Heart left ventricle (tissue), 16 donors: ENCODE results near the gene PLP2. TPM values are rescaled to one million over a fixed set of nuclear protein-coding genes. Genes with fewer than 3 reads are reported as not detected.

Source experiments
- ATAC-seq, 4 donors: fragments of 200-7000 bp; cut with Tn5 transposase; one replicate each; pipeline ENCODE4 v1.9.1; 2020 to 2022; ENCODE audit warnings: moderate library complexity in 4 of 4, mild to moderate bottlenecking in 3 of 4, moderate number of reproducible peaks in 1 of 4
- DNase-seq, 5 donors: peaks; one replicate each; pipeline ENCODE4 v3.0.0-alpha.2; 2020
- H3K27ac ChIP-seq, 12 donors: fragments of 200-600 bp; sonication (generic) in 4 of 12; one replicate each; pipeline versions ENCODE4 v1.5.0 to v1.8.0; 2016 to 2022; ENCODE audit warnings: mild to moderate bottlenecking in 2 of 12
- H3K27me3 ChIP-seq, 9 donors: fragments of 200-600 bp; sonication (generic) in 2 of 9; one replicate each; pipeline versions ENCODE4 v1.5.1 to v1.8.0; 2016 to 2022; ENCODE audit warnings: mild to moderate bottlenecking in 3 of 9
- H3K36me3 ChIP-seq, 9 donors: fragments of 200-600 bp; sonication (generic) in 2 of 9; one replicate each; pipeline versions ENCODE4 v1.5.0 to v1.8.0; 2018 to 2022; ENCODE audit warnings: mild to moderate bottlenecking in 2 of 9
- H3K4me1 ChIP-seq, 12 donors: fragments of 200-600 bp; sonication (generic) in 4 of 12; one replicate each; pipeline versions ENCODE4 v1.5.0 to v1.8.0; 2016 to 2022; ENCODE audit warnings: mild to moderate bottlenecking in 3 of 12
- H3K4me3 ChIP-seq, 12 donors: fragments of 200-600 bp; sonication (generic) in 4 of 12; one replicate each; pipeline versions ENCODE4 v1.5.0 to v1.8.0; 2017 to 2022; ENCODE audit warnings: mild to moderate bottlenecking in 9 of 12, moderate library complexity in 4 of 12
- H3K9me3 ChIP-seq, 12 donors: fragments of 200-600 bp; sonication (generic) in 4 of 12; one replicate each; pipeline versions ENCODE4 v1.5.0 to v1.8.0; 2016 to 2022; ENCODE audit warnings: mild to moderate bottlenecking in 1 of 12
- CTCF ChIP-seq, 12 donors: fragments of 200-600 bp; sonication (generic) in 4 of 12; IDR thresholded peaks; one replicate each; pipeline versions ENCODE4 v1.5.0 to v1.8.0; 2018 to 2022; ENCODE audit warnings: antibody characterized with exemption in 12 of 12, mild to moderate bottlenecking in 5 of 12
- POLR2A ChIP-seq, 2 donors: fragments of 450-650 bp; IDR thresholded peaks; one replicate each; pipeline ENCODE4 v1.6.1; 2017; ENCODE audit warnings: antibody characterized with exemption in 2 of 2, mild to moderate bottlenecking in 2 of 2, moderate library complexity in 2 of 2
- WGBS, 4 donors: extraction: QIAGEN DNeasy Blood & Tissue Kit in 2 of 4; methylation state at CpG; one replicate each; pipeline versions ENCODE4 v1.1.5 to v1.1.7; 2013 to 2018; 5-methylcytosine and 5-hydroxymethylcytosine counted together
- intact Hi-C, 10 donors: fragments of 100-400 bp; cut with DNase I; formaldehyde crosslinking; loops; one replicate each; pipeline versions ENCODE4 v1.11.1 to v1.14.2; 2022
- polyA plus RNA-seq, 2 donors: library from polyadenylated mRNA; stranded (reverse); fragments of 200-250 nt; gene quantifications; one replicate each; pipeline ENCODE4 v1.2.3, GENCODE V29; 2013
- total RNA-seq, 9 donors: library from RNA; depleted of rRNA in 2 of 9; stranded (reverse); fragments of >200 nt in 2 of 9; fragmentation: NEBNext Ultra II Directional in 3 of 9; extraction: Animal tissue kit (Norgen Biotek cat#: 25700) in 3 of 9; gene quantifications; one replicate each; pipeline versions ENCODE4 v1.1.0 to v1.2.4, GENCODE V29; 2016 to 2023
- donor health status: ischemic (EF 13 %, LVEDD 7.1; RV severe dilation, severe dysfunction).
- donor health status: healthy with polysubstance abuse.
- donor health status: DM: no; HTN: yes; CAD: no.
- donor health status: DM: no; HTN: no; CAD: no.
- donor health status: ischemic (EF 25% LVEDD 6.9; RV normal size, moderate dysfunction).
- donor health status: ischemic (EF 25% LVEDD 5.7; RV mildly dilated, moderate dysfunction).
- donor health status: healthy.
- donor health status: DM: yes; HTN: yes; CAD: no.
- donor health status: ischemic (EF 35%, LVEDD 5.7; RV mildly dilated, moderate dysfunction).
- donor health status: nonischemic (EF 11% LVEDD 7.7; RV severe dilation, severe dysfunction).
- donor health status: DM: yes; HTN: yes; CAD: no.
- donor health status: PGD.
- donor health status: ischemic (EF 29% LVEDD 5.4; RV normal size, mild dysfunction).
- donor health status: nonischemic (EF 23%, LVEDD 6.1; RV moderate dilation, normal function).

PLP2 gene
- total and polyA plus RNA-seq, 11 donors: 22.4 to 373 (median 63.0) TPM

- peak overlapping the region; percentile 57 to 96 (median 72) for H3K4me3 ChIP-seq
- DNase-seq (no peak), ATAC-seq (no peak)
- H3K4me1 ChIP-seq: peaks cover 0 to 10% (median 2%) of the 10 kb centered on the region in 12 donors
- no peaks in the 10 kb centered on the region for H3K9me3 ChIP-seq
- TF ChIP-seq POLR2A (IDR thresholded peaks at IDR 0.05): no peak
- peak in 1 of 12 donors; percentile 8 for TF ChIP-seq CTCF (IDR thresholded peaks at IDR 0.05)
- no peaks in the 10 kb centered on the region for H3K36me3 ChIP-seq
- intact Hi-C loops: loop anchor here in 4 of 10 donors (5.0 to 10.0 kb wide), 4 partner anchors 73 to 733 kb away; partner anchors contain the start of genes PPP1R3F (in 2 of the 4), CLCN5 (in 1 of the 4) and FOXP3 (in 1 of the 4)
- no peaks in the 10 kb centered on the region for H3K27me3 ChIP-seq
- peak overlapping the region; percentile 3 to 92 (median 87) for H3K27ac ChIP-seq
- 1 to 45% (median 23%) methylated on average over 13 to 34 of the region's 34 CpGs for WGBS, 4 donors
Measured at GRCh38 chrX:49191574-49192011, 19.9 kb downstream of the PLP2 start.

GRCh38 chrX:49192722-49193328, 21.1 kb downstream of the PLP2 start:
- H3K27me3 ChIP-seq: no peaks in the 10 kb centered on the region
- 61 to 66% (median 64%) methylated on average over 10 of the region's 10 CpGs for WGBS, 4 donors
- no peaks in the 10 kb centered on the region for H3K36me3 ChIP-seq
- TF ChIP-seq CTCF (IDR thresholded peaks at IDR 0.05) (peak in 11 of 12 donors; percentile 20 to 56 (median 45)), POLR2A (IDR thresholded peaks at IDR 0.05) (no peak)
- DNase-seq (no peak), ATAC-seq (no peak)
- intact Hi-C loops: loop anchor here in 4 of 10 donors (5.0 to 10.0 kb wide), 4 partner anchors 72 to 732 kb away; partner anchors contain the start of genes PPP1R3F (in 2 of the 4), CLCN5 (in 1 of the 4) and FOXP3 (in 1 of the 4)
- no peaks in the 10 kb centered on the region for H3K9me3 ChIP-seq
- H3K4me1 ChIP-seq: peaks cover 0 to 10% (median 2%) of the 10 kb centered on the region in 12 donors
- H3K27ac ChIP-seq: no peak overlapping the region
- no peak overlapping the region for H3K4me3 ChIP-seq

- no peak overlapping the region for H3K4me3 ChIP-seq
- no peak overlapping the region for H3K27ac ChIP-seq
Measured at GRCh38 chrX:49193542-49193964, 21.9 kb downstream of the PLP2 start.

More at GRCh38 chrX:49193542-49193964, 21.9 kb downstream of the PLP2 start:
- Histone ChIP-seq H3K27me3 (no peaks in the 10 kb centered on the region), H3K4me1 (peaks cover 0 to 10% (median 2%) of the 10 kb centered on the region in 12 donors), H3K36me3 (no peaks in the 10 kb centered on the region), H3K9me3 (no peaks in the 10 kb centered on the region)
- WGBS, 4 donors: 60 to 78% (median 70%) methylated on average over 2 of the region's 2 CpGs
- DNase-seq (no peak), ATAC-seq (no peak)
- TF ChIP-seq POLR2A (IDR thresholded peaks at IDR 0.05): no peak
- TF ChIP-seq CTCF (IDR thresholded peaks at IDR 0.05): no peak
- intact Hi-C loops: loop anchor here in 4 of 10 donors (5.0 to 10.0 kb wide), 4 partner anchors 71 to 731 kb away; partner anchors contain the start of genes PPP1R3F (in 2 of the 4), CLCN5 (in 1 of the 4) and FOXP3 (in 1 of the 4)
